Measurements from ENCODE around the gene ZNF107.

The ZNF107 gene

DNA sequence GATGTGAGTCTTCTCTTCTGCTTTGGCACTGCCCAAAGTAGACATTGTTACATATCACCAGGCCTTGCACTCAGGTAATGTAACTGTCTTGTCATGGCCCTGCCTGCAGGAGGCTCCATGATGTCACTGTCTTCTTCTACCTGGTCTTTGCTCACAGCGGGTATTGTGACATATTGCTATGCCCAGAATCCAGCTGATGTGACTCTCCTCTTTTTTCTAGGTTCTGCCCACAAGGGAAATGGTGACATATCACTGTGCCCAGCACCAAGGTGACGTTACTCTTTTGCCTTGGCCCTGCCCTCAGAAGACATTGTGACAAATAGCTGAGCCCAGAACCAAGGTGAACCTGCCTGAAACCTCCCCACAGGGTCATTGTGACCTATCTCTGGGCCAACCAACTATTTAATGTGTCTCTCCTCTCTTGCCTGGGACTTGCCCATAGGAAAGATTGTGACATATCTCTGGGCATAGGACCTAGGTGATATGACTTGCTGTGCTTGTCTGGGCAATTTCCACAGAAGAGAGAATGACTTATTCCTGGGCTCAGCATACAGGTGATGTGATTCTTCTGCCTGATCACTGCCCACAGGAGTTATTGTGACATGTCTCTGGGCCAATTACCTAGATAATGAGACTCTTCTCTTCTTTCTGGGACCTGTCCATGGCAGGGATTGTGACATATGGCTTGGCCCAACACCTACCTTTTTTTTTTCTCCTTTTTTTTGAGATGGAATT, 26.5 kb upstream of the ZNF107 start:
- no peaks in the 10 kb centered on the region for H3K9me3 ChIP-seq (ENCODE audit: insufficient read depth, low read length, severe bottlenecking)
- no peak overlapping the region for H3K27ac ChIP-seq (ENCODE audit: low read length)

DNA sequence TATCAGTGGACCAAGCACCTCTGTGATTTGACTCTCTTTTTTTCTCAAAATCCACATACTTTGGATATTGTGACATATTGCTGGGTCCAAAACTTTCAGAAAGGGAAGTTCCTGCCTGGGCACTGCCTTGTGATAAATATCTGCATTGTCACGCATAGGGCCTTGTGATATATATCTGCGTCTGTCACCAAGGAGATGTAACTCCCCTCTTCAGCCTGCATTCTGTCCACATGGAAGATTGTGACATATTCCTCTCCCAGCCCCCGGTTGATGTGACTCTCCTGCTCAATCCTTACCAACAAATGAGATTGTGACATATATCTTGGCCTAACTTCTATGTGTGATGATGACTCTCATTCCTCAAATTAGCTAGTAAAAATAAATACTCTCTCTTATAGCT, 25.4 kb upstream of the ZNF107 start:
- H2AFZ ChIP-seq (ENCODE audit: low read depth, low read length): no peak overlapping the region
- H3K27ac ChIP-seq (ENCODE audit: low read length): no peak overlapping the region
- no peak for DNase-seq
- H3K27me3 ChIP-seq (ENCODE audit: insufficient read depth, low read length, poor library complexity): no peaks in the 10 kb centered on the region
- TF ChIP-seq, protein P1, sequence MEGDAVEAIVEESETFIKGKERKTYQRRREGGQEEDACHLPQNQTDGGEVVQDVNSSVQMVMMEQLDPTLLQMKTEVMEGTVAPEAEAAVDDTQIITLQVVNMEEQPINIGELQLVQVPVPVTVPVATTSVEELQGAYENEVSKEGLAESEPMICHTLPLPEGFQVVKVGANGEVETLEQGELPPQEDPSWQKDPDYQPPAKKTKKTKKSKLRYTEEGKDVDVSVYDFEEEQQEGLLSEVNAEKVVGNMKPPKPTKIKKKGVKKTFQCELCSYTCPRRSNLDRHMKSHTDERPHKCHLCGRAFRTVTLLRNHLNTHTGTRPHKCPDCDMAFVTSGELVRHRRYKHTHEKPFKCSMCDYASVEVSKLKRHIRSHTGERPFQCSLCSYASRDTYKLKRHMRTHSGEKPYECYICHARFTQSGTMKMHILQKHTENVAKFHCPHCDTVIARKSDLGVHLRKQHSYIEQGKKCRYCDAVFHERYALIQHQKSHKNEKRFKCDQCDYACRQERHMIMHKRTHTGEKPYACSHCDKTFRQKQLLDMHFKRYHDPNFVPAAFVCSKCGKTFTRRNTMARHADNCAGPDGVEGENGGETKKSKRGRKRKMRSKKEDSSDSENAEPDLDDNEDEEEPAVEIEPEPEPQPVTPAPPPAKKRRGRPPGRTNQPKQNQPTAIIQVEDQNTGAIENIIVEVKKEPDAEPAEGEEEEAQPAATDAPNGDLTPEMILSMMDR (IDR thresholded peaks at IDR 0.05; ENCODE audit: borderline replicate concordance, extremely low read depth, low read length, poor library complexity, severe bottlenecking): no peak
- TF ChIP-seq EZH2 (IDR thresholded peaks at IDR 0.05; ENCODE audit: borderline replicate concordance, low read depth, low read length, severe bottlenecking): no peak
- no peaks in the 10 kb centered on the region for H3K79me2 ChIP-seq (ENCODE audit: insufficient read depth, low read length)
- no peak for ATAC-seq (ENCODE audit: insufficient read depth, low read depth)
- H3K4me3 ChIP-seq (ENCODE audit: low read depth in 1 of 2, low read length in 2 of 2): no peak overlapping the region
- no peak overlapping the region for H3K4me2 ChIP-seq (ENCODE audit: insufficient read depth, low read length)
- H3K9me3 ChIP-seq (ENCODE audit: insufficient read depth, low read length, severe bottlenecking): no peaks in the 10 kb centered on the region
- H3K9ac ChIP-seq (ENCODE audit: low read depth, low read length): no peak overlapping the region
- H3K36me3 ChIP-seq (ENCODE audit: insufficient read depth, low read length): no peaks in the 10 kb centered on the region
- H3K4me1 ChIP-seq (ENCODE audit: insufficient read depth, low read length): no peaks in the 10 kb centered on the region
- no peaks in the 10 kb centered on the region for H4K20me1 ChIP-seq (ENCODE audit: insufficient read depth, low read length)

More for the DNA sequence above, 26.5 kb upstream of the ZNF107 start:
- no peak overlapping the region for H3K9ac ChIP-seq (ENCODE audit: low read depth, low read length)
- no peak overlapping the region for H2AFZ ChIP-seq (ENCODE audit: low read depth, low read length)
- TF ChIP-seq, protein P1 (IDR thresholded peaks at IDR 0.05; ENCODE audit: borderline replicate concordance, extremely low read depth, low read length, poor library complexity, severe bottlenecking): no peak
- no peak for TF ChIP-seq EZH2 (IDR thresholded peaks at IDR 0.05; ENCODE audit: borderline replicate concordance, low read depth, low read length, severe bottlenecking)
- H3K36me3 ChIP-seq (ENCODE audit: insufficient read depth, low read length): no peaks in the 10 kb centered on the region
- H3K27me3 ChIP-seq (ENCODE audit: insufficient read depth, low read length, poor library complexity): no peaks in the 10 kb centered on the region
- H3K4me3 ChIP-seq (ENCODE audit: low read depth in 1 of 2, low read length in 2 of 2): no peak overlapping the region
- H4K20me1 ChIP-seq (ENCODE audit: insufficient read depth, low read length): no peaks in the 10 kb centered on the region
- H3K79me2 ChIP-seq (ENCODE audit: insufficient read depth, low read length): no peaks in the 10 kb centered on the region
- no peak for DNase-seq
- no peak for ATAC-seq (ENCODE audit: insufficient read depth, low read depth)
- no peak overlapping the region for H3K4me2 ChIP-seq (ENCODE audit: insufficient read depth, low read length)
- H3K4me1 ChIP-seq (ENCODE audit: insufficient read depth, low read length): no peaks in the 10 kb centered on the region

DNA sequence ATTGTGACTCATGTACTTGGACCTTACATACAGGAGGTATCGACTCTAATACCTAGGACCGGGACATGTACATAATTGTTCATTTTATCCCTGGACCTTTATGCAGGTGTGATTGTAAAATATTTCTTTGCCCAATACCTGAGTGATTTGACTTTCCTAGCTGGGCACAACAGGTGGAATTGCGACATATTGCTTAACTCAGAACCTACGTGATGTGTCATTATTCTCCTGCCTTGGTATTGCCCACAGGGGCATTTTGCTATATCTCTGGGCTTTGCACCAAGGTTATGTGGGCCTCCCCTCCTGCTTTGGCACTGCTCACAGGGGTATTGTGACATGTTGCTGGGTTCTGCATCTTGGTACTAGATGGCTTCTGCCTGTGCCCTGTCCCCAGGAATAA, 23.9 kb upstream of the ZNF107 start:
- H3K36me3 ChIP-seq (ENCODE audit: insufficient read depth, low read length): no peaks in the 10 kb centered on the region
- H3K79me2 ChIP-seq (ENCODE audit: insufficient read depth, low read length): no peaks in the 10 kb centered on the region
- H3K9ac ChIP-seq (ENCODE audit: low read depth, low read length): no peak overlapping the region
- DNase-seq (no peak), ATAC-seq (ENCODE audit: insufficient read depth, low read depth) (no peak)
- no peak overlapping the region for H3K4me2 ChIP-seq (ENCODE audit: insufficient read depth, low read length)
- no peak overlapping the region for H3K27ac ChIP-seq (ENCODE audit: low read length)
- no peak overlapping the region for H2AFZ ChIP-seq (ENCODE audit: low read depth, low read length)
- no peak overlapping the region for H3K4me3 ChIP-seq (ENCODE audit: low read depth in 1 of 2, low read length in 2 of 2)
- H3K9me3 ChIP-seq (ENCODE audit: insufficient read depth, low read length, severe bottlenecking): no peaks in the 10 kb centered on the region
- no peaks in the 10 kb centered on the region for H3K4me1 ChIP-seq (ENCODE audit: insufficient read depth, low read length)
- H4K20me1 ChIP-seq (ENCODE audit: insufficient read depth, low read length): no peaks in the 10 kb centered on the region
- no peaks in the 10 kb centered on the region for H3K27me3 ChIP-seq (ENCODE audit: insufficient read depth, low read length, poor library complexity)
- TF ChIP-seq, protein P1 (IDR thresholded peaks at IDR 0.05; ENCODE audit: borderline replicate concordance, extremely low read depth, low read length, poor library complexity, severe bottlenecking): no peak
- TF ChIP-seq EZH2 (IDR thresholded peaks at IDR 0.05; ENCODE audit: borderline replicate concordance, low read depth, low read length, severe bottlenecking): no peak
